WTC11 (cell line): Measurements from ENCODE around the gene SDK2. TPM values are rescaled to one million over a fixed set of nuclear protein-coding genes. Genes with fewer than 3 reads are reported as not detected.

Experiments
- ATAC-seq: fragments of 200-7000 bp; cut with Tn5 transposase; 2 replicates; pipeline ENCODE4 v1.10.0; 2021; ENCODE audit warnings: mild to moderate bottlenecking, moderate library complexity
- CTCF ChIA-PET: fragments of 300-600 bp; sonication (Branson Sonifier 250); formaldehyde crosslinking; loops from one replicate; lab custom pipeline; 2021; ENCODE audit warnings: antibody characterized with exemption; lab: Charles Lee
- POLR2A ChIA-PET: fragments of 350-600 bp; sonication (Branson Sonifier 250); formaldehyde crosslinking; loops from one replicate; lab custom pipeline; 2021; ENCODE audit warnings: antibody characterized with exemption; lab: Charles Lee
- DNase-seq: peaks from one replicate; pipeline ENCODE4 v3.0.0; 2021; ENCODE audit warnings: low spot score
- H3K27ac Mint-ChIP-seq: 2 replicates; pipeline ENCODE4 v1.8.0; 2021; ENCODE audit warnings: mixed read lengths
- H3K27me3 Mint-ChIP-seq: 2 replicates; pipeline ENCODE4 v1.8.0; 2021; ENCODE audit warnings: low read depth, mild to moderate bottlenecking, moderate library complexity, mixed read lengths
- H3K36me3 Mint-ChIP-seq: 2 replicates; pipeline ENCODE4 v1.8.0; 2021; ENCODE audit warnings: mixed read lengths
- H3K4me1 Mint-ChIP-seq: 2 replicates; pipeline ENCODE4 v1.8.0; 2022; ENCODE audit warnings: mixed read lengths
- H3K4me3 Mint-ChIP-seq: 2 replicates; pipeline ENCODE4 v1.8.0; 2021; ENCODE audit warnings: mild to moderate bottlenecking, moderate library complexity, mixed read lengths
- H3K9me3 Mint-ChIP-seq: 2 replicates; pipeline ENCODE4 v1.8.0; 2021; ENCODE audit warnings: mixed read lengths
- ATF1 ChIP-seq: sonication (generic); formaldehyde crosslinking; IDR thresholded peaks from 2 replicates; pipeline ENCODE4 v1.8.1; 2023; ENCODE audit warnings: mild to moderate bottlenecking, moderate library complexity, missing genetic modification reagents
- CDX4 ChIP-seq: fragments of 250-450 bp; sonication (Bioruptor Pico); IDR thresholded peaks from 2 replicates; pipeline ENCODE4 v1.9.0; 2021; ENCODE audit warnings: moderate library complexity, mild to moderate bottlenecking, inconsistent platforms, borderline replicate concordance
- ESRRA ChIP-seq: sonication (generic); formaldehyde crosslinking; IDR thresholded peaks from 2 replicates; pipeline ENCODE4 v1.8.1; 2022; ENCODE audit warnings: mild to moderate bottlenecking, missing genetic modification reagents, borderline replicate concordance
- GABPB1 ChIP-seq: sonication (generic); formaldehyde crosslinking; IDR thresholded peaks from 2 replicates; pipeline ENCODE4 v1.8.1; 2023; ENCODE audit warnings: mild to moderate bottlenecking, missing genetic modification reagents
- GRHL2 ChIP-seq: fragments of 250-450 bp; sonication (Bioruptor Pico); IDR thresholded peaks from 2 replicates; pipeline ENCODE4 v1.8.0; 2022; ENCODE audit warnings: mild to moderate bottlenecking, moderate library complexity; ENCODE audit not compliant: insufficient replicate concordance, severe bottlenecking
- HMGA2 ChIP-seq: fragments of 250-450 bp; sonication (Bioruptor Pico); IDR thresholded peaks from 2 replicates; pipeline ENCODE4 v1.4.0; 2021; ENCODE audit warnings: mild to moderate bottlenecking, moderate library complexity
- MLX ChIP-seq: sonication (generic); formaldehyde crosslinking; IDR thresholded peaks from 2 replicates; pipeline ENCODE4 v1.8.1; 2023; ENCODE audit warnings: mild to moderate bottlenecking, missing genetic modification reagents, moderate library complexity
- MYBL2 ChIP-seq: sonication (generic); formaldehyde crosslinking; IDR thresholded peaks from 2 replicates; pipeline ENCODE4 v1.8.1; 2023; ENCODE audit warnings: mild to moderate bottlenecking, moderate library complexity, missing genetic modification reagents
- NFATC4 ChIP-seq: fragments of 250-450 bp; sonication (Bioruptor Pico); IDR thresholded peaks from 2 replicates; pipeline ENCODE4 v1.9.0; 2021; ENCODE audit warnings: mild to moderate bottlenecking
- NFE2L1 ChIP-seq: sonication (generic); formaldehyde crosslinking; IDR thresholded peaks from 2 replicates; pipeline ENCODE4 v1.8.1; 2023; ENCODE audit warnings: missing genetic modification reagents
- NFYB ChIP-seq: sonication (generic); formaldehyde crosslinking; conservative IDR thresholded peaks from 2 replicates; pipeline ENCODE4 v1.8.0; 2022; ENCODE audit warnings: low read depth, missing genetic modification reagents
- PRDM15 ChIP-seq: sonication (generic); formaldehyde crosslinking; IDR thresholded peaks from 2 replicates; pipeline ENCODE4 v1.8.0; 2022; ENCODE audit warnings: missing genetic modification reagents
- PRRX2 ChIP-seq: fragments of 250-450 bp; sonication (Bioruptor Pico); IDR thresholded peaks from 2 replicates; pipeline ENCODE4 v1.8.0; 2021; ENCODE audit warnings: mild to moderate bottlenecking
- RELA ChIP-seq: sonication (generic); formaldehyde crosslinking; IDR thresholded peaks from 2 replicates; pipeline ENCODE4 v1.8.1; 2022; ENCODE audit warnings: missing genetic modification reagents, mild to moderate bottlenecking, borderline replicate concordance
- TCF7 ChIP-seq: sonication (generic); formaldehyde crosslinking; IDR thresholded peaks from 2 replicates; pipeline ENCODE4 v1.8.0; 2022; ENCODE audit warnings: mild to moderate bottlenecking, low read depth, missing genetic modification reagents, moderate library complexity
- TEAD4 ChIP-seq: sonication (generic); formaldehyde crosslinking; IDR thresholded peaks from 2 replicates; pipeline ENCODE4 v1.8.0; 2022; ENCODE audit warnings: mild to moderate bottlenecking, missing genetic modification reagents
- ZNF138 ChIP-seq: sonication (generic); formaldehyde crosslinking; conservative IDR thresholded peaks from 2 replicates; pipeline ENCODE4 v1.8.1; 2022; ENCODE audit warnings: mild to moderate bottlenecking, moderate library complexity, missing genetic modification reagents
- ZNF396 ChIP-seq: fragments of 250-450 bp; sonication (Bioruptor Pico); IDR thresholded peaks from 2 replicates; pipeline ENCODE4 v1.8.0; 2021; ENCODE audit warnings: mild to moderate bottlenecking, moderate library complexity, borderline replicate concordance
- total RNA-seq: library from RNA; stranded (reverse); gene quantifications from 3 replicates; pipeline ENCODE4 v1.2.3, GENCODE V29; 2021
- TF ChIP-seq, protein P1 (sequence below): sonication (generic); formaldehyde crosslinking; conservative IDR thresholded peaks from 2 replicates; pipeline ENCODE4 v1.8.1; 2022; ENCODE audit warnings: mild to moderate bottlenecking, missing genetic modification reagents
- TF ChIP-seq, protein P2 (sequence below): sonication (generic); formaldehyde crosslinking; IDR thresholded peaks from 2 replicates; pipeline ENCODE4 v1.8.1; 2023; ENCODE audit warnings: mild to moderate bottlenecking, moderate library complexity, missing genetic modification reagents
- TF ChIP-seq, protein P3 (sequence below): fragments of 250-450 bp; sonication (Bioruptor Pico); IDR thresholded peaks from 2 replicates; pipeline ENCODE4 v1.9.0; 2021; ENCODE audit warnings: mild to moderate bottlenecking

Gene SDK2
- total RNA-seq, 1 experiment from 2014 or later = 14.8 TPM

- Mint-ChIP-seq H3K4me1 (peaks cover 63% of the 10 kb centered on the region), H3K36me3 (no peaks in the 10 kb centered on the region), H3K27me3 (no peaks in the 10 kb centered on the region; the same call in 1 of the 2 replicates), H3K27ac (peak overlapping the region; percentile 15; the same call in 1 of the 2 replicates), H3K4me3 (no peak overlapping the region), H3K9me3 (no peaks in the 10 kb centered on the region)
- POLR2A ChIA-PET = no interaction called here
- ATAC-seq (no peak), DNase-seq (no peak)
- CTCF ChIA-PET = no interaction called here
- TF ChIP-seq ATF1 (no peak), CDX4 (no peak), RELA (no peak), HMGA2 (CRISPR knock-in tag) (no peak), GABPB1 (CRISPR knock-in tag) (no peak), ZNF396 (no peak), ZNF138 (no peak)
Observed at GRCh38 chr17:73547790-73548189, 96.5 kb downstream of the SDK2 start.

DNA sequence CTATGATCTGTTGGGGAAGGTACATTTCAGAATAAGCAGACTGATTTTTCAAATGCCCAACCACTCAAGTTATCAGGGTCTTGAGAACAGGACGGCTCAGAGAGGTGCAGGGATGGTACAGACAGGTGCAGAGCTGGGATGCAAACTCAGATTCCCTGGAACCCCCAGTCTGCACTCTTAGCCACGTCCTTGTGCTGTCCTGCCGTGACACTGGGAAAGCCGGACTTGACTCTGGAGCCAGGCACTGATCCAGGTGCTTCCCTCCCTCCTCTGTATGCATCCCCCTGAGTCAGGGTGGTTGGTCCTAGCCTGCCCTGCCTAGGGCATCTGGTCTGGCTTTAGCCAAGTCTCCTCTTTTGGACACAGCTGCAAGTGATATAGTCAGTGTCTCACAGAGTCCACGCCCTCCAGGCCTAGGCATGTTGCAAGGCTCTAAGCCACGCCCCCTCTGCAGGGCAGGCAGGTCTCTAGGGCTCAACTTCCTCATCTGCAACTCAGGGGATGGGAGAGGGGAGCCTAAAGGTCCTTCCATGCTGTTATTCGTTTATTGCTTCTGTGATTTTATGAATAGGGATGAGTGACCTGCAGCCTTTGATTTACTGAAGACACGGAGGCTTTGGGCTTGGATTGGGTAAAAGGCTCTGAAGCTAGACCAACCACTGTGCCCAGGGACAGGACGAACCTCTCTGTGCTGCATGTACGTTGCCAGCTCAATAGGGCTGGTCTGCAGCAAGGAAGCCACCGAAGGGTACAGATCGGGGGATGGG is 97.3 kb downstream of the SDK2 start:
- no peaks in the 10 kb centered on the region; the same call in 1 of the 2 replicates for H3K27me3 Mint-ChIP-seq
- H3K4me1 Mint-ChIP-seq = peaks cover 66% of the 10 kb centered on the region
- no peaks in the 10 kb centered on the region for H3K36me3 Mint-ChIP-seq
- H3K9me3 Mint-ChIP-seq = no peaks in the 10 kb centered on the region
- ChIA-PET POLR2A (no interaction called here), CTCF (interaction anchor here (0.9 to 1.2 kb wide), 2 partner anchors 8 to 99 kb away, joined by 3 to 4 read pairs; no protein-coding TSS in a partner anchor)
- DNase-seq = peak; percentile 71
- H3K4me3 Mint-ChIP-seq = no peak overlapping the region
- TF ChIP-seq PRDM15 (CRISPR knock-in tag) = no peak
- no peak for TF ChIP-seq NFYB (CRISPR knock-in tag)
- TF ChIP-seq, protein P1, sequence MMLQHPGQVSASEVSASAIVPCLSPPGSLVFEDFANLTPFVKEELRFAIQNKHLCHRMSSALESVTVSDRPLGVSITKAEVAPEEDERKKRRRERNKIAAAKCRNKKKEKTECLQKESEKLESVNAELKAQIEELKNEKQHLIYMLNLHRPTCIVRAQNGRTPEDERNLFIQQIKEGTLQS (CRISPR knock-in tag) = no peak
- TF ChIP-seq PRRX2 = no peak
- TF ChIP-seq MYBL2 (CRISPR knock-in tag) = no peak
- no peak for TF ChIP-seq NFE2L1
- no peak for TF ChIP-seq TEAD4
- TF ChIP-seq, protein P2, sequence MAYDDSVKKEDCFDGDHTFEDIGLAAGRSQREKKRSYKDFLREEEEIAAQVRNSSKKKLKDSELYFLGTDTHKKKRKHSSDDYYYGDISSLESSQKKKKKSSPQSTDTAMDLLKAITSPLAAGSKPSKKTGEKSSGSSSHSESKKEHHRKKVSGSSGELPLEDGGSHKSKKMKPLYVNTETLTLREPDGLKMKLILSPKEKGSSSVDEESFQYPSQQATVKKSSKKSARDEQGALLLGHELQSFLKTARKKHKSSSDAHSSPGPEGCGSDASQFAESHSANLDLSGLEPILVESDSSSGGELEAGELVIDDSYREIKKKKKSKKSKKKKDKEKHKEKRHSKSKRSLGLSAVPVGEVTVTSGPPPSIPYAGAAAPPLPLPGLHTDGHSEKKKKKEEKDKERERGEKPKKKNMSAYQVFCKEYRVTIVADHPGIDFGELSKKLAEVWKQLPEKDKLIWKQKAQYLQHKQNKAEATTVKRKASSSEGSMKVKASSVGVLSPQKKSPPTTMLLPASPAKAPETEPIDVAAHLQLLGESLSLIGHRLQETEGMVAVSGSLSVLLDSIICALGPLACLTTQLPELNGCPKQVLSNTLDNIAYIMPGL (CRISPR knock-in tag) = no peak
- TF ChIP-seq, protein P3, sequence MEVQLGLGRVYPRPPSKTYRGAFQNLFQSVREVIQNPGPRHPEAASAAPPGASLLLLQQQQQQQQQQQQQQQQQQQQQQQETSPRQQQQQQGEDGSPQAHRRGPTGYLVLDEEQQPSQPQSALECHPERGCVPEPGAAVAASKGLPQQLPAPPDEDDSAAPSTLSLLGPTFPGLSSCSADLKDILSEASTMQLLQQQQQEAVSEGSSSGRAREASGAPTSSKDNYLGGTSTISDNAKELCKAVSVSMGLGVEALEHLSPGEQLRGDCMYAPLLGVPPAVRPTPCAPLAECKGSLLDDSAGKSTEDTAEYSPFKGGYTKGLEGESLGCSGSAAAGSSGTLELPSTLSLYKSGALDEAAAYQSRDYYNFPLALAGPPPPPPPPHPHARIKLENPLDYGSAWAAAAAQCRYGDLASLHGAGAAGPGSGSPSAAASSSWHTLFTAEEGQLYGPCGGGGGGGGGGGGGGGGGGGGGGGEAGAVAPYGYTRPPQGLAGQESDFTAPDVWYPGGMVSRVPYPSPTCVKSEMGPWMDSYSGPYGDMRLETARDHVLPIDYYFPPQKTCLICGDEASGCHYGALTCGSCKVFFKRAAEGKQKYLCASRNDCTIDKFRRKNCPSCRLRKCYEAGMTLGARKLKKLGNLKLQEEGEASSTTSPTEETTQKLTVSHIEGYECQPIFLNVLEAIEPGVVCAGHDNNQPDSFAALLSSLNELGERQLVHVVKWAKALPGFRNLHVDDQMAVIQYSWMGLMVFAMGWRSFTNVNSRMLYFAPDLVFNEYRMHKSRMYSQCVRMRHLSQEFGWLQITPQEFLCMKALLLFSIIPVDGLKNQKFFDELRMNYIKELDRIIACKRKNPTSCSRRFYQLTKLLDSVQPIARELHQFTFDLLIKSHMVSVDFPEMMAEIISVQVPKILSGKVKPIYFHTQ = no peak
- TF ChIP-seq NFATC4 (CRISPR knock-in tag) = no peak
- no peak for TF ChIP-seq GRHL2 (CRISPR knock-in tag)
- no peak for TF ChIP-seq RELA
- TF ChIP-seq MLX = no peak
- TF ChIP-seq TCF7 (CRISPR knock-in tag) = no peak
- no peak for TF ChIP-seq ESRRA (CRISPR knock-in tag)
- TF ChIP-seq, all 79 proteins: peak for 0
- peak; percentile 85 for ATAC-seq
- peak overlapping the region; percentile 57; the same call in 1 of the 2 replicates for H3K27ac Mint-ChIP-seq
